ENCODE results near the gene NEURL1B.

Gene NEURL1B

DNA sequence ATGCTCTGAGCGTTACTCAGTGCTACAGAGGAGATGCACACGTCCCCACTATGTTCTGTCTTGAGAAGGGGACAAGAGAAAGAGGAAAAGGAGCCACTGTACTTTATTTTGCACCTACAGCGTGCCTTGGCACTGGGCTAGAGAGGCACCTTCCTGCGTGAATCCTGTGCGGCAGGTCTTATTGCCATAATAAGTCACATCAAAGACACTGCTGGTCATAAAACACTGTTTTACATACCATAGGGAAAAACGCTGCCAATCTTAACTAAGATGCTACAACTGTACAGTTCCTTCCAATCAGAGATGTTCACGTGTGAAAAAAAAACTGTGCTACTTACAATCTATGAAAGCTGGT, 48.1 kb downstream of the NEURL1B start:
- TF ChIP-seq CTCF (IDR thresholded peaks at IDR 0.05; ENCODE audit: borderline replicate concordance, insufficient read depth, low read depth, low read length): no peak
- no peak overlapping the region for H3K4me3 ChIP-seq (ENCODE audit: low read depth, low read length)

GRCh38 chr5:172689801-172690200, 48.7 kb downstream of the NEURL1B start:
- TF ChIP-seq CTCF (IDR thresholded peaks at IDR 0.05; ENCODE audit: borderline replicate concordance, insufficient read depth, low read depth, low read length): no peak
- H3K4me3 ChIP-seq (ENCODE audit: low read depth, low read length): no peak overlapping the region

- no peak overlapping the region for H3K4me3 ChIP-seq (ENCODE audit: low read depth, low read length)
- TF ChIP-seq CTCF (IDR thresholded peaks at IDR 0.05; ENCODE audit: borderline replicate concordance, insufficient read depth, low read depth, low read length): no peak
Observed at GRCh38 chr5:172690258-172691075, 49.4 kb downstream of the NEURL1B start.

DNA sequence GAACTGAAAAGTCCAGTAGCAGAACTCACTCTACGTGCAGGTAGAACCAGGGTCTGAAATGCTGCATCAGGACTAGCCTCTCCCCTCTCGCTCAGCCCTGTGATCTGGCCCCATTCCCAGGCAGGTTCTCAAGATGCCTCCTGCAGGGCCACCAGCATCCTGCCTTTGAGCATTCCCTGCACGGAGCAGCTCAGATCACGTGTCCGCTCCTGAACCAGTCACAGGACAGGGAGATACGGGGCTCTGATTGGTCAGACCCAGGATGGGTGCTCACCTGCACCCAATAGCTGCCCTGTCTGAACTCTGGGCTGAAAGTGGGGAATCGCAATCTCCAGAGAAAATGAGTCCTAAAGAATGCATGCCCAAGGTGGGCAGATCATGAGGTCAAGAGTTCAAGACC, 50.8 kb downstream of the NEURL1B start:
- no peak overlapping the region for H3K4me3 ChIP-seq (ENCODE audit: low read depth, low read length)
- no peak for TF ChIP-seq CTCF (IDR thresholded peaks at IDR 0.05; ENCODE audit: borderline replicate concordance, insufficient read depth, low read depth, low read length)

GRCh38 chr5:172692451-172692850, 51.4 kb downstream of the NEURL1B start:
- no peak for TF ChIP-seq CTCF (IDR thresholded peaks at IDR 0.05; ENCODE audit: borderline replicate concordance, insufficient read depth, low read depth, low read length)

GRCh38 chr5:172692981-172693380, 51.9 kb downstream of the NEURL1B start:
- TF ChIP-seq CTCF (IDR thresholded peaks at IDR 0.05; ENCODE audit: borderline replicate concordance, insufficient read depth, low read depth, low read length): no peak
- no peak overlapping the region for H3K4me3 ChIP-seq (ENCODE audit: low read depth, low read length)

More at GRCh38 chr5:172692451-172692850, 51.4 kb downstream of the NEURL1B start:
- no peak overlapping the region for H3K4me3 ChIP-seq (ENCODE audit: low read depth, low read length)

DNA sequence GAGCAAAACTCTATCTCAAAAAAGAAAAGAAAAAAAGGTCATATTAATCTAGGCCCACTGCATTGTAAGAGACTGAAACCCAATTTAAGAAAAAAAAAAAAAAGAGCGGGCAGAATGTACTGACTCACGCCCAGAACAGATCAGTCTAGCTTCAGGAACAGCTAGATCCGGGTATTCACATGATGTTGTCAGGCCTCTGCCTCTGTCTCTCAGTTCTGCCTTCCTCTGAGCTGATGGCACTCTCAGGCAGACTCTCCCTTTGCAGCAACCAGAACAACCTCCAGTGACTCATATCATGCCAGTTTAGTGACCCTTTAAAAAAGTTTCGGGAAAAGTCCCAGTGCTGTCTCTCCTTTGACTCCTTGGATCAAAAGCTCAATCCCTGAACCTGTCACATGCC, 53.0 kb downstream of the NEURL1B start:
- TF ChIP-seq CTCF (IDR thresholded peaks at IDR 0.05; ENCODE audit: borderline replicate concordance, insufficient read depth, low read depth, low read length): no peak
- no peak overlapping the region for H3K4me3 ChIP-seq (ENCODE audit: low read depth, low read length)
